HEK293 (cell line): ENCODE measurements around the gene KRT17.
A peak's percentile ranks its signal among the peaks of the same experiment; 100 is the strongest.

ENCODE experiments used
- HOXC10 ChIP-seq: sonication (generic); formaldehyde crosslinking; IDR thresholded peaks from 2 replicates; pipeline ENCODE4 v1.8.1; 2023; ENCODE audit warnings: mild to moderate bottlenecking, missing genetic modification reagents
- HOXD13 ChIP-seq: sonication (generic); formaldehyde crosslinking; IDR thresholded peaks from 2 replicates; pipeline ENCODE4 v1.8.0; 2022; ENCODE audit warnings: missing genetic modification reagents, borderline replicate concordance
- KLF10 ChIP-seq: fragments of 450-650 bp; IDR thresholded peaks from 2 replicates; pipeline ENCODE4 v1.5.1; 2018; ENCODE audit warnings: missing biosample characterization, mild to moderate bottlenecking, missing genetic modification characterization
- KLF16 ChIP-seq: fragments of 450-650 bp; formaldehyde crosslinking; IDR thresholded peaks from 2 replicates; pipeline ENCODE4 v1.5.1; 2017; ENCODE audit warnings: missing biosample characterization, missing genetic modification characterization
- KLF8 ChIP-seq: fragments of 450-650 bp; formaldehyde crosslinking; IDR thresholded peaks from 2 replicates; pipeline ENCODE4 v1.5.1; 2016; ENCODE audit warnings: missing biosample characterization, missing genetic modification characterization
- SALL2 ChIP-seq: fragments of 450-650 bp; formaldehyde crosslinking; IDR thresholded peaks from 2 replicates; pipeline ENCODE4 v1.5.0; 2017; ENCODE audit warnings: missing biosample characterization, mild to moderate bottlenecking, missing genetic modification characterization, borderline replicate concordance
- SP2 ChIP-seq: fragments of 450-650 bp; formaldehyde crosslinking; IDR thresholded peaks from 2 replicates; pipeline ENCODE4 v1.5.1; 2016; ENCODE audit warnings: missing biosample characterization, missing genetic modification characterization
- TCF7L2 ChIP-seq: IDR thresholded peaks from 2 replicates; pipeline ENCODE4 v1.6.1; 2011; ENCODE audit warnings: low read depth, mild to moderate bottlenecking, inconsistent platforms, low read length, moderate library complexity, borderline replicate concordance
- YY2 ChIP-seq: fragments of 450-650 bp; formaldehyde crosslinking; IDR thresholded peaks from 2 replicates; pipeline ENCODE4 v1.5.1; 2016; ENCODE audit warnings: missing biosample characterization, missing genetic modification characterization
- ZBTB6 ChIP-seq: fragments of 450-650 bp; formaldehyde crosslinking; IDR thresholded peaks from 2 replicates; pipeline ENCODE4 v1.5.1; 2017; ENCODE audit warnings: missing biosample characterization, missing genetic modification characterization
- ZBTB8A ChIP-seq: fragments of 450-650 bp; formaldehyde crosslinking; IDR thresholded peaks from 2 replicates; pipeline ENCODE4 v1.5.1; 2016; ENCODE audit warnings: missing biosample characterization, missing genetic modification characterization
- ZEB2 ChIP-seq: fragments of 450-650 bp; formaldehyde crosslinking; IDR thresholded peaks from 2 replicates; pipeline ENCODE4 v1.5.1; 2016; ENCODE audit warnings: missing biosample characterization, missing genetic modification characterization
- ZFP41 ChIP-seq: fragments of 450-650 bp; formaldehyde crosslinking; IDR thresholded peaks from 2 replicates; pipeline ENCODE4 v1.5.1; 2016; ENCODE audit warnings: missing biosample characterization, missing genetic modification characterization, borderline replicate concordance
- ZNF146 ChIP-seq: fragments of 450-650 bp; formaldehyde crosslinking; IDR thresholded peaks from 2 replicates; pipeline ENCODE4 v1.5.1; 2016; ENCODE audit warnings: missing biosample characterization, missing genetic modification characterization
- ZNF350 ChIP-seq: fragments of 450-650 bp; formaldehyde crosslinking; IDR thresholded peaks from 2 replicates; pipeline ENCODE4 v1.5.0; 2017; ENCODE audit warnings: missing biosample characterization, mild to moderate bottlenecking, missing genetic modification characterization
- ZNF37A ChIP-seq: fragments of 450-650 bp; IDR thresholded peaks from 2 replicates; pipeline ENCODE4 v1.5.1; 2018; ENCODE audit warnings: missing biosample characterization, missing genetic modification characterization
- ZNF48 ChIP-seq: fragments of 450-650 bp; formaldehyde crosslinking; IDR thresholded peaks from 2 replicates; pipeline ENCODE4 v1.5.1; 2016; ENCODE audit warnings: missing biosample characterization, missing genetic modification characterization
- ZNF518A ChIP-seq: fragments of 450-650 bp; formaldehyde crosslinking; conservative IDR thresholded peaks from 2 replicates; pipeline ENCODE4 v1.5.1; 2016; ENCODE audit warnings: low read depth, missing biosample characterization, missing genetic modification characterization
- ZNF561 ChIP-seq: fragments of 450-650 bp; IDR thresholded peaks from 2 replicates; pipeline ENCODE4 v1.5.1; 2018; ENCODE audit warnings: missing biosample characterization, missing genetic modification characterization, borderline replicate concordance
- ZNF585B ChIP-seq: fragments of 450-650 bp; formaldehyde crosslinking; IDR thresholded peaks from 2 replicates; pipeline ENCODE4 v1.5.1; 2016; ENCODE audit warnings: missing biosample characterization, missing genetic modification characterization
- ZNF610 ChIP-seq: fragments of 450-650 bp; formaldehyde crosslinking; IDR thresholded peaks from 2 replicates; pipeline ENCODE4 v1.5.1; 2016; ENCODE audit warnings: missing biosample characterization, missing genetic modification characterization, borderline replicate concordance
- ZNF623 ChIP-seq: fragments of 450-650 bp; formaldehyde crosslinking; IDR thresholded peaks from 2 replicates; pipeline ENCODE4 v1.5.1; 2016; ENCODE audit warnings: missing biosample characterization, missing genetic modification characterization
- ZNF629 ChIP-seq: fragments of 450-650 bp; formaldehyde crosslinking; IDR thresholded peaks from 2 replicates; pipeline ENCODE4 v1.5.1; 2017; ENCODE audit warnings: missing biosample characterization, missing genetic modification characterization
- ZNF785 ChIP-seq: fragments of 450-650 bp; formaldehyde crosslinking; IDR thresholded peaks from 2 replicates; pipeline ENCODE4 v1.5.1; 2016; ENCODE audit warnings: missing biosample characterization, missing genetic modification characterization
- ZNF830 ChIP-seq: fragments of 450-650 bp; IDR thresholded peaks from 2 replicates; pipeline ENCODE4 v1.5.0; 2018; ENCODE audit warnings: missing biosample characterization, missing genetic modification characterization, low read depth, mild to moderate bottlenecking, moderate library complexity
- ZNF837 ChIP-seq: fragments of 450-650 bp; formaldehyde crosslinking; IDR thresholded peaks from 2 replicates; pipeline ENCODE4 v1.5.1; 2016; ENCODE audit warnings: missing biosample characterization, missing genetic modification characterization
- ZNF843 ChIP-seq: fragments of 450-650 bp; formaldehyde crosslinking; IDR thresholded peaks from 2 replicates; pipeline ENCODE4 v1.5.1; 2016; ENCODE audit warnings: missing biosample characterization, missing genetic modification characterization
- ZSCAN23 ChIP-seq: fragments of 450-650 bp; formaldehyde crosslinking; IDR thresholded peaks from 2 replicates; pipeline ENCODE4 v1.5.1; 2016; ENCODE audit warnings: missing biosample characterization, missing genetic modification characterization
- ZSCAN30 ChIP-seq: fragments of 450-650 bp; IDR thresholded peaks from 2 replicates; pipeline ENCODE4 v1.5.1; 2018; ENCODE audit warnings: missing biosample characterization, mild to moderate bottlenecking, missing genetic modification characterization, moderate library complexity
- TF ChIP-seq, protein P1 (sequence below): fragments of 450-650 bp; IDR thresholded peaks from 2 replicates; pipeline ENCODE4 v1.5.1; 2018; ENCODE audit warnings: missing biosample characterization, missing genetic modification characterization
- TF ChIP-seq, protein P2 (sequence below): fragments of 450-650 bp; formaldehyde crosslinking; IDR thresholded peaks from 2 replicates; pipeline ENCODE4 v1.5.1; 2016; ENCODE audit warnings: missing biosample characterization, missing genetic modification characterization, borderline replicate concordance
- TF ChIP-seq, protein P3 (sequence below): fragments of 450-650 bp; formaldehyde crosslinking; optimal IDR thresholded peaks from 2 replicates; pipeline ENCODE3; 2016; ENCODE audit warnings: missing biosample characterization, mild to moderate bottlenecking, missing genetic modification characterization

Gene KRT17

DNA sequence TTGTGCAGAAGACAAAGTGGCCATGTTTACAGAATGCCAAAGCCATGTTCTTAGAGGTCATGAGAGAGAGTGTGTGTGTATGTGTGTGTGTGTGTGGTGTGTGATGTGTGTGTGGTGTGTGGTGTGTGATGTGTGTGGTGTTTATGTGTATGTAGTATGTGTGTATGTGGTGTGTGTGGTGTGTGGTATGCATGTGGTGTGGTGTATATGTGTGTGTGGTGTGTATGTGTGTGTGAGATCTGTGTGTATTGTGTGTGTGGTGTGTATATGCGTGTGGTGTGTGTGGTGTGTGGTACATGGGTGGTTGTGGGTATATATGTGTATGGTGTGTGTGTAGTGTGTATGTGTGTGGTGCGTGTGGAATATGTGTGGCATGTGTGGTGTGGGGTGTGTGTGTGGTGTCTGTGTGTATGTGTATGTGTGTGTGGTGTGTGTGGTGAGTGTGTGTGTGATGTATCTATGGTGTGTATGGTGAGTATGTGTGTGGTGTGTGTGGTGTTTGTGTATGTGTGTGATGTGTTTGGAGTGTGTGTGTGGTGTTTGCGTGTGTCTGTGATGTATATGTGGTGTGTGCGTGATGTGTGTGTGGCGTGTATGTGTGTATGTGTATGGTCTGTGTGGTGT lies 8.2 kb upstream of the KRT17 start (continued):
- TF ChIP-seq ZNF785 (tag by site-specific recombination) (peak; percentile 85; the same call in 1 of the 2 replicates), TCF7L2 (no peak), ZNF830 (tag by site-specific recombination) (no peak), HOXD13 (CRISPR knock-in tag) (no peak), ZBTB8A (tag by site-specific recombination) (no peak), ZNF623 (tag by site-specific recombination) (no peak), ZNF518A (tag by site-specific recombination) (no peak), ZNF37A (tag by site-specific recombination) (no peak), ZNF561 (no peak), YY2 (tag by site-specific recombination) (0 out of 2 replicates have a peak, but pooled peaks have one; percentile 35), KLF10 (no peak), ZNF837 (tag by site-specific recombination) (no peak), ZNF146 (no peak), ZNF610 (tag by site-specific recombination) (no peak), ZFP41 (tag by site-specific recombination) (no peak), ZEB2 (tag by site-specific recombination) (no peak), ZNF585B (tag by site-specific recombination) (no peak), KLF16 (tag by site-specific recombination) (no peak), ZNF48 (tag by site-specific recombination) (no peak), ZNF629 (no peak), HOXC10 (no peak), KLF8 (tag by site-specific recombination) (no peak), ZBTB6 (no peak), SALL2 (tag by site-specific recombination) (no peak), SP2 (tag by site-specific recombination) (no peak), ZSCAN23 (tag by site-specific recombination) (no peak), ZSCAN30 (tag by site-specific recombination) (no peak), ZNF350 (tag by site-specific recombination) (no peak), ZNF843 (tag by site-specific recombination) (no peak)
- TF ChIP-seq, protein P1, sequence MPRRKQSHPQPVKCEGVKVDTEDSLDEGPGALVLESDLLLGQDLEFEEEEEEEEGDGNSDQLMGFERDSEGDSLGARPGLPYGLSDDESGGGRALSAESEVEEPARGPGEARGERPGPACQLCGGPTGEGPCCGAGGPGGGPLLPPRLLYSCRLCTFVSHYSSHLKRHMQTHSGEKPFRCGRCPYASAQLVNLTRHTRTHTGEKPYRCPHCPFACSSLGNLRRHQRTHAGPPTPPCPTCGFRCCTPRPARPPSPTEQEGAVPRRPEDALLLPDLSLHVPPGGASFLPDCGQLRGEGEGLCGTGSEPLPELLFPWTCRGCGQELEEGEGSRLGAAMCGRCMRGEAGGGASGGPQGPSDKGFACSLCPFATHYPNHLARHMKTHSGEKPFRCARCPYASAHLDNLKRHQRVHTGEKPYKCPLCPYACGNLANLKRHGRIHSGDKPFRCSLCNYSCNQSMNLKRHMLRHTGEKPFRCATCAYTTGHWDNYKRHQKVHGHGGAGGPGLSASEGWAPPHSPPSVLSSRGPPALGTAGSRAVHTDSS (tag by site-specific recombination), result no peak
- TF ChIP-seq, protein P2, sequence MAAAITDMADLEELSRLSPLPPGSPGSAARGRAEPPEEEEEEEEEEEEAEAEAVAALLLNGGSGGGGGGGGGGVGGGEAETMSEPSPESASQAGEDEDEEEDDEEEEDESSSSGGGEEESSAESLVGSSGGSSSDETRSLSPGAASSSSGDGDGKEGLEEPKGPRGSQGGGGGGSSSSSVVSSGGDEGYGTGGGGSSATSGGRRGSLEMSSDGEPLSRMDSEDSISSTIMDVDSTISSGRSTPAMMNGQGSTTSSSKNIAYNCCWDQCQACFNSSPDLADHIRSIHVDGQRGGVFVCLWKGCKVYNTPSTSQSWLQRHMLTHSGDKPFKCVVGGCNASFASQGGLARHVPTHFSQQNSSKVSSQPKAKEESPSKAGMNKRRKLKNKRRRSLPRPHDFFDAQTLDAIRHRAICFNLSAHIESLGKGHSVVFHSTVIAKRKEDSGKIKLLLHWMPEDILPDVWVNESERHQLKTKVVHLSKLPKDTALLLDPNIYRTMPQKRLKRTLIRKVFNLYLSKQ (tag by site-specific recombination), result no peak
- TF ChIP-seq, protein P3, sequence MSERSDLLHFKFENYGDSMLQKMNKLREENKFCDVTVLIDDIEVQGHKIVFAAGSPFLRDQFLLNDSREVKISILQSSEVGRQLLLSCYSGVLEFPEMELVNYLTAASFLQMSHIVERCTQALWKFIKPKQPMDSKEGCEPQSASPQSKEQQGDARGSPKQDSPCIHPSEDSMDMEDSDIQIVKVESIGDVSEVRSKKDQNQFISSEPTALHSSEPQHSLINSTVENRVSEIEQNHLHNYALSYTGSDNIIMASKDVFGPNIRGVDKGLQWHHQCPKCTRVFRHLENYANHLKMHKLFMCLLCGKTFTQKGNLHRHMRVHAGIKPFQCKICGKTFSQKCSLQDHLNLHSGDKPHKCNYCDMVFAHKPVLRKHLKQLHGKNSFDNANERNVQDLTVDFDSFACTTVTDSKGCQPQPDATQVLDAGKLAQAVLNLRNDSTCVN (tag by site-specific recombination), result no peak
